Measurements from ENCODE around the gene ZEB2.

ZEB2 gene

DNA sequence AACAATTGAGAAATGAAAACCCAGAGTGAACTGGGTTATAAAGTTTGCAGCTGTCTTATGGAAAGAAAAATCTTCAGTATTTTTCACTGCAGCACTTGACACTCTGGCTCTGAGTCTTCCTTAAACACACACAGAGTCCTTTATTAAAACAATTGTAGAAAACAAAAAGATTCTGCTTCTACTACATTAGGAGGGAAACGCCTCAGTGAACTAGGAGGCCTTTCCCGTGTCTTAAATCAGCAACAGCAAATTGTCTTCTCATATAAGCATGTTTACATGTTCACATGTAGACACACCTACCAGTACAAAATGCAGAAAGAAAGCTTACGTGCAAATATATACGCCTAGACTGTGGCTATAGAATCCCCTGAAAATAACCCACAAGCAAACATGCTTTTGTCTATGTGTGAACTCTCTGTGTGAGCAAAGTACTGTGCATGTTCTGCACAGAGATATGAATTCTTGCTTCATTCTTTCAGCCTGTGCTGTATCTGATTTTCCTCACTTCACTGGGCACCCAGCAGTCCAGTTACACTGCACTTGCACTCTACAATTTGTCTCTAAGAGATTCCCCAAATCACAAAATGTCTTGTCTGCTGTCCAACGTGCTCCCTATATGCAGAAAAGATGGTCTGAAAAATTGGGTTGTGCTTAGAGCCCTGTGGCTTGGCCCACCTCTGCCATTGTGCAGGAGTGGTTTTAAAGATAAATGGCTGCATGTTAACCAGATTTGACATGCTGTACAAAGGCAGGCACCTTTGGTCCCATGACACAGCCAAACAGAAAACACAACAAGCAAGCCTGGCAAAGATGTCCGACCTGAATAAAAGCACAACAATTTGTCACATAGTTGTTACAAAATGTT, 24.5 kb downstream of the ZEB2 start:
- no peak for DNase-seq (ENCODE audit: low read depth)

DNA sequence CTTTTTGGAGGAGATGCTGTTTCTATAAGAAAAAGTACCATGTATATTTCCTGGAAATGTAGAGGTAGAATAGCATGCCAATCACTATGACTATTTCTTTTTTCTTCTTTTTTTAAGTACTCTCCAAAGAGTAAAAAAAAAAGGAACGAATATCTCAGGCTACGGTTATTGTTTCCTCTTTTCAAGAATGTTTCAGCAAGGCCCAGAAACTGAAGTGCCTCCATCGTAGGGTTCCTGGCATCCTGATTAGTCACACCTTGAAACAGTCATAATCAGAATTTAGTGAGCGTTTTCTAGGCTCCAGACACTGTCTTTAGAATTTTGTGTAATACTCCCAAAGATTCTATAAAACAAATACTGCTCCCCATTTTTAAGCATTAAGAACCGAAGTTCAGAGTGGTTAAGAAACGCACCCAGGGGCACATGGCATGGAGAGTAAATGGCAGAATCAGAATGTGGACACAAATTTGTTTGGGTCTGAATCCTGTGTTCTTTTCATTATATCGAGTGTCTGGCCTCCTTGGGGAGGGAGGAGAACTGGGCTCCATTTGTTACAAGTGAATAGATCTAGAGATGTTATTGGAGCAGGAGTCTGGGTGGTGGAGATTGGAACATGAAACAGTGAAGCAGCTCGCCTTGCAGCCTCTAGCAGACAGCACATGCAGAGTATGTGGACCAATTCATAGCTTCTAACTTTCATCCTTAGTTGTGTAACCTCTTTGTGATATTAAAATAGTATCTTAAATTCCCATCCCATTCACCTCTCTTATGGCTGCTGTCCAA, 26.7 kb downstream of the ZEB2 start:
- DNase-seq (ENCODE audit: low read depth), result no peak

DNA sequence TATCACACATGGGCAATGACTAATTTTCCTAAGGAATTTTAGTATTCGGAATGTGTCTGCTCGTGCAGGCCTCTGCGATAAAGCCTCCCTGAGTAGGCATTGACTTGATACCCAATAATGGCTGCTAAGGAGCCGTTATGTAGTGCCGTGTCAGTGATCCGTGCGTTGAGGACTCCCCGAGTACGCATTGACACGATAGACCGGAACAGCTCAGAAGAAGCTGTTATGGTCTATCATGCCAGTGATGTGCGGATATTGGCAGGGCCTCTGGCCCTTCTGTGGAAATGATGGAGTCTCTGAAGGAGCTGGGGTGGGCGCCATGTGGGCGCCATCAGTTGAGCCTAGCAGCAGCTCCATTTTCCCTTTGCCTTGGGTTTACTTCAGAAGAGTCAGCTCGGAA, 29.1 kb downstream of the ZEB2 start:
- DNase-seq (ENCODE audit: low read depth), result no peak

DNA sequence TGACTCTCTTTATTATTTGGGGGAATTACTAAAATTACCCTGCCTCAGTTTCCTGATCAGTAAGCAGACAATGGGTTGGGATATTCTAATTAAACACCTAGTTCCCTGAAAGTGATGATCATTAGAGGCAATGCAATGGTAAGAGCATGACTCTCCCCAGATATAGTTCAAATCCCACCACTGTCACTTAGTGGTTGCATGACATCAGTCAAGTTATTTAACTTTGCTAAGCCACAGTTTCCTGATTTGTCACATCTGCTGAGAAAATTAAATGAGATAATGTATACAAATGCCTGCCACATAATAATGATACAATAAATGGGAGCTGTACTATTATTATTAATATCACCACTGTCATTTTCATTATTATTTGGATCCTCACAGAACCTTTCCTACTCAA, 29.9 kb downstream of the ZEB2 start:
- no peak for DNase-seq (ENCODE audit: low read depth)

DNA sequence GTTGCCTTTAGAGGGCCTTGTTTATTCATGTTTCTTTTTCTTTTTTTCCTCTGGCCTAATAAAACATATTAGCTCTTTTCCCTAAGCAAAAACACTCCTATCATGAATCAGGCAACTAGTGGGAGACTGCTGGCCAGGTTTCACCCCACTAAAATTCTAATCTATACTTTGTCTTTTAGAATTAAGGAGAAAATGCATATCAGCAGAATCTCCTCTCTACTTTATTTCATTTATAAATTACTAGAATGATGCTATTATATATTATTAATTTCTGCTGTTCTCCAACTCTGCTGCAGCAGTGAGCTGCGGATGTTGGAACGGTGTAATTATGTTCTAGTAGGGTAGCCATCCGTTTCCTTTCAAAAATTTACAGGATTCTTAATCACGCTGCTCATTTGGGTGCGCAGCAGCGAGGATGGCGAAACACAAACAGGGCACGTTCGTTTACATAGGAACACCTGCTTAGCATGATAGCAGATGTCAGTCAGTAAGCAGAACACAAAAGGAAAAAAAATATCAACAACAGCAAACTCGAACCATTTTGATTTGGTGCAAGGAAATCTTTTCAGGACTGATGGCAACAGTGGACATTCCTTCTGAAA, 30.5 kb downstream of the ZEB2 start:
- no peak for DNase-seq (ENCODE audit: low read depth)

DNA sequence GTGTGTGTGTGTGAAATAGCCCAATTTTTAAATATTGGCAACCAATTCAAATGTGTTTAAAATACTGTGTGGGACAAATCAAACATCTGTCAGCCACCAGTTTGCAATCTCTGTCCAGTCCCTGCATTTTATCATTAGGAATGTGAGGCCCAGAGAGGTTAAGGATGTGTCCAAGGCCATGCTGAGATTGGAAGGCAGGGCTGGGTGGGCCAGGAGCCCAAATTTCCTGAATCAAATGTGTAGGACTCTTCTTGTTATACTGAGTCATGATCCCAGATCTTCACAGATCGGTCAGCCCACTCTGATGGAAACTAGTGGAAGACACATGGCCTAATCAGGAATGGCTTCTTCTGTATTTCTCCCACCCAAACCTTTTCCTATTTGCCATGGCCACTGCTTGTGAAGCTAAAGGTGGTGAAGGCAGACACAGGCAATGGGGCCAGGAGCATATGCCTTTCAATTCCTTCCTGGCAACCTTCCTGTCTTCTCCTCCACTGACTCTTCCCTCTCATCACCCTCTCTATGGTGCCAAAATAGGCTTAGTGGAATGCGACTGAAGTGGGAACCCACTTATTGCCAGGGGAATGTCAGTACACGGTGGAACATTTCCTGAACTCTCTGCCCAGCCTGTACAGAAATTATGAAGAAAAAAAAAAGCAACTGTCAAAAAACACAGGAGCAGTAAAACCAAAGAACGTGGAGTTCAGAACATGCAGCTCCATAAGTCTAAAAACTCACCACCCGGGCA, 35.5 kb downstream of the ZEB2 start:
- no peak for DNase-seq (ENCODE audit: low read depth)

DNA sequence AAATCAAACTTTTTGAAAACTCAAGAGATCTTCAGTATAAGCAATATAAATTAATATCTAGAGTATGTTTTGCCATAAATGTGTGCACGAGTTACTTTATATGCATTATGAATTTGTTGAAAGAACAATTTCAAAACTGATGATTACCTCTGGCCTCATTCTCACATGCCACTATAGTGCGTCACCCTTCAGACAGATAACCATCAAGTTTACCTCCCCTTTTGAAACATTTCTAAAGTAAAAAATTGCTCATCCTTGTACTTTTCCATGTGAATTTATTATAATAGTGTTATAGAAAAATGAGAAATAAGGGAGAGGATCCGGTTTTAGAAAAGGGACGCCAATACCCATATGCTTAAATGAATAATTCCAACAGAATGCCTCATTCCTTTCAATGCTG, 38.3 kb downstream of the ZEB2 start:
- no peak for DNase-seq (ENCODE audit: low read depth)

DNA sequence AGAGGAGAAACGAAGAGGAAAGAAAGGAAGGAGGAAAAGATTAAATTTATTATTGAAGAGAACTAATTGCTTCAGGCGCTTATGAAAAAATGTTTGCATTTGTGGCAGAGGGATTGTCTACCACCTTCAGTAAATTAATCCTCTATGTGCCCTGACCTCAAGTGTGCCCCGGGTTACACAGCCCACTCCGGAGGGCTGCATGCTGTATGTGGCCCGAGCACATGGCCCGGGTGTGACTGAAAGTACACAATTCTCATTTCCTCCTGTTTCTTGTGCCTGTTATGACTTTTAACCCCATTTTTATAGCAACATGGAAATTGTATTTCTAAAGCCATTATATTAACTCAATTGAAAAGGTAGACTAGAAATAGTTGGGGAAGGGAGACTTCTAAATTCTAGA, 38.8 kb downstream of the ZEB2 start:
- no peak for DNase-seq (ENCODE audit: low read depth)

DNA sequence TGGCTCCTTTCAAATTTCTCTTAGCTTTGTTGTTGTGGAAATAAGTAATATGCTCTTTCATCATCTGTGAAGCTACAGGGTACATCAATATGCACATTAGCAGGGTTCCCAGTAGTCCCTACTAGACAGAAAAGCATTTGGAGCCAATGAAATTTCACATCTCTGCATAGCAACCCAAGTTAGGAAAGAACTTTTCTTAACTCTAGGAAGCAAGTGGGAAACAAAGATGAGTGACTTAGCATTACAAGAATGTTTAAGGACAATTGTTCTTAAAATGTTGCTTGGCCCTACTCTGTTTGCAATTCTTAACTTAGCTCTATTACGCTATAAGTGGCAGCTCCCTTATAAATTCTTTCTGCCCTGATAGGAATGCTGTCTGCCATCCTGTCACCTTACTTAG, 39.6 kb downstream of the ZEB2 start:
- no peak for DNase-seq (ENCODE audit: low read depth)

DNA sequence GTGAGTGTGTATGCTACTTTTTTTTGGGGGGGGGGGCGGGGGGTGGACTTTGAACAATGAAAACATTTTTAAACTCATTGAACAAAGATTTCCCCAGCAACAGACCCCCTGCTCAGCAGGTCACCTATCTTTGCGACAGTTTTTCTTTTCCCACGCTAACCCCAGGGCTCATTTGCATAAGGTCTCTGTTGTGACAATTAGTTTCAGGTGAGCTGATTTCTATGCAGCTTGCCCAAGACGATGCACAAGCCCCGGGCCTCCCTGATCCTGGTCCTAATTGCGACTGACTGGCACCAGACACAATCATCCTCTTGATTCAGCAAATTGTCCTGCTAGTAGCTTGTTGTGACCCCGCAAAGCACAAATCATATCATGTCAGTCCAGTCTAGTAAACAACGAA, 40.3 kb downstream of the ZEB2 start:
- no peak for DNase-seq (ENCODE audit: low read depth)

DNA sequence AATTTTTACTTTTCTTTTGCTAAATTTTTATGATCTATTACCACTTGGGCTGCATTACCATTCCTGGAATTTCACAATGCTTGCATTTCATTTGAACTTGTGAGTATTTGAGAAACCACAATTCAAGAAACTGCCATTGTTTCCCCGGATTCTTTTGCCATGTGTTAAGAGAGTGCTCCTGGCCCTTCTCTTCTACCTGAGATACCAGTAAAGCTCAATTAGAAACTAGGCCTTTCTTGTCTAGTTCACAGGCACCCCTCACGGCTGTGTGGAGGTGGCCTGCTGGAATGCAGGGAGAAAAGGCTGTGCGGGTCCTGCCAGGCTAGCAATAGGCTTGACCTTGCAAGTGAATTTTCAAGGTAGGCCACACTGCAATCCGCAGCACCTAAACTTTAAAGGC, 40.8 kb downstream of the ZEB2 start:
- no peak for DNase-seq (ENCODE audit: low read depth)

DNA sequence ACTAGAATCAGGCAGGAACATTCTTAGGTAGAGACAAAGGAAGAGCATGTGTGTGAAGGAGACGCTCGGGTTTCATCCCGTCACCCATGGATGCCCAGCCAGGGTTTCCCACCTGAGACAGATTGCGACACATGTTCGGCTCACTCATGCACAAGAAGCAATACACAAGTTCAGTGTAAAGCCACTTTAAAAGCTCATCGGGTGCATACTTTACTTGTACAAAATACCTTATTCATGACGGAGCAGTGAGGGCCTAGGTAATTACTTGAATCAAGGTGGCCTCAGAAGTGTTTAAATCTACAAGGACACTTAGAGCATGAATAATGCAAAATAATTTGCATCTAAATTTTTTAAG, 42.0 kb downstream of the ZEB2 start:
- no peak for DNase-seq (ENCODE audit: low read depth)

DNA sequence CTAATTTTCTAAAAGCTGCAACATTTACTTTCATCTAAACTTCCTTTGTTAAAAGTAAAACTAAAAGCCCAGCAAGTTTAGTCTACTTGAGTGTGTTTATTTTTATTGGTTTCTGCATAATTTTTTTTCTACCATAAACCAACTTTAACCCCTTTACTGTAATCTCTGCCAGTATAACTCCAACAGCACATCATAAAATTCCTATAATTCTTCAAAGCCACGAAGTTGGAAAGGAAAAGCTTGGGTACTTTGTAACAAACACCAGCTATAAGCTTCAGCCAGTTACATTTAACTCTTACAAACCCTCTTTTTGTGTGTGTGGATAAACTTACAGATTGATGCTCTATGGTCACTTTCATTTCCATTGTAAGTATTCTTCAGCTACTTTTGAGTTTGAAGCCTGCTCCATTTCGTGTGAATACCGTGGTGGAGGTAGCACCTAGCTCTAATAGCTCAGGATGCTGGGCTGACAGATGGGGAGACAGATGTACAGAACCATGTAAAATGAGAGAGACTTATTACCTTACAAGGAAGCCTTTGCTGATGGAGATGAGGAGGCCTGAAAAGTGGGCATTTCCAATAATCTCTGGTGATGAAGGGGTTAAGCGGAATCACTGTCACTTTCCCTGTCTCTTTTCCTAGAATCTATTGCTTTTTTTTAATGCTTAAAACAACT, 42.5 kb downstream of the ZEB2 start:
- no peak for DNase-seq (ENCODE audit: low read depth)

DNA sequence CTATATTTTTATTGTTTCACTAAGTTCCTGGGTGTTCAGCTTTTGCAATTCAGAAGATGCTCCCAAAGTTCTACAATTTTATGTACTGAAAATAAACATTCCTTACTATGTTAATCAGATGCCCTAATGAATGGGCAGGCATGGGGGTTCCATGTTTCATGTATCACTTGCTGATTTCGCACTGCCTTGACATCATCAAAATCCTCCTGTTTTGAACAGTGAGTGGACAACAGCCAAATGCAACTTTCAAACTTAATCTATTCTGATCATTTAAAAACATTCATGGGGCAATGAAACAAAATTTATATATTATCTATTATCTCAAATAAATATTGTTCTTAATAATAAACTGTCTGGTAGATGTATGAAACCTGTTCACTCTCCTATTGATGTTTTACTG, 43.2 kb downstream of the ZEB2 start:
- no peak for DNase-seq (ENCODE audit: low read depth)

DNA sequence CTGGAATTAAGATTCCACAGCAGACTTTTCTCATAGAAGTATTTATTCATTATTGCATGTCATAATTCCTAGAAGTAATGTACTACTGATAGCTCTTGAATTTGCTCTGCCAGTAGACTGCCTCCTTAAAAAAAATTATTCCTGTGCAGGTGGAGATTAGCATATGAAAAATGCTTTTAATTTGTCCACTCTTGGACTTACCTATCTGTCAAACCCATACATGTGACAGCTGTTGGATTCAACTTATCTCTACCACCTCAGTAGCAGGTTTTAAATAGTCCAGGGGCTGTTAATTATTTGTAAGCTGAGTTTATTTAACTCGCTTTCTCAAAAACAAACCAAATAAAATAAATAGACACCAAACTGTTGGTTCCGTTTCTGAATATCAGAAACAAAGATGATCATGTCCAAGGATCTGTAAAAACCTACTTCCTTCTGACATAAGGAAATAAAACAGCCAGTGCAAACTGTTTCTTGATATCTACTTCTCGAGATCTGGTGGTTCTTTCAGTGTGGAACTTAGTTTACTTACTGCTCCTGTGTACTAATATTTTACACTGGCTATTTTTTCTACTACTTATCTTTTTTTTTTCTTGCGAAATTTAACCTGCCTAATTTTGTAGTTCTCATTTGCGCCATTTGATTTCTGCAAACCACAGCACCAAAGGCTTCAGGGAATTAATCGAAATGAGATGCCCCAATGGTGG, 44.2 kb downstream of the ZEB2 start:
- DNase-seq (ENCODE audit: low read depth), result no peak

DNA sequence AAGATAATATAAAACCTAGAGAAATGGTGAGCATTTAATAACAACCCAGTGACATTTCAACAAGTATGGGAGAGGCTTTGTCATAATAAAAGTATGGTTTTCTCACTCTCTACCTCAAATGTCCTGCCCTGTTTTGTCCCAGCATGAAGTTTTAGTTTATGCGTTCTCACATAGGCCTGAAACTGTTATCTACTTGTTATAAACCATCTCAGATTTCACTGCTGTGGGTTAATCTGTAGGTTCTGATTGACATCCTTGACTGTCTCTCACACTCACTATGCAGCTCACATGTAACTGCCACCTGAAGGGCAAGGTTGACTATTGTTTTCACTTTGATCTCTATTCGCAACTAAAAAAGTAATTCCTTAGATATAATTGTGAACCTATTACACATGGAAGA, 44.9 kb downstream of the ZEB2 start:
- DNase-seq (ENCODE audit: low read depth), result no peak

DNA sequence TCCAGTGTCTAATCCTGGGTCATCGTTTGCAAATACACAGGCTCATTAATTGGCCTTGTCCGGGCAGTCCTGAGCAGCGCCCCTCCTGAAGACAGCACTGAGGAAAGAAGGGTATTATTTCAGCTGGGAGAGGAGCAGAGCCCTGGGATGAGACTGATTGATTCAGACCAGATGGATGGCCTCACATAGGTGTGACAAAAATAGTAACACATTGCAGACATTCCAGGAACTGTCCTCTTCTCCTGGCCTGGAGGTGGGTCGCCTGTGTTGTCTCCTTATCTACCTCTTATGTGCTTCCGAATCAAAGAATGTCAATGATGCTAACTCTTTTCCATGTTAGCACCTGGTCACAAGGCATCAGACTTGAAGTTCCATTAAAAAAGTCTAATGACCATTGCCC, 45.9 kb downstream of the ZEB2 start:
- no peak for DNase-seq (ENCODE audit: low read depth)

DNA sequence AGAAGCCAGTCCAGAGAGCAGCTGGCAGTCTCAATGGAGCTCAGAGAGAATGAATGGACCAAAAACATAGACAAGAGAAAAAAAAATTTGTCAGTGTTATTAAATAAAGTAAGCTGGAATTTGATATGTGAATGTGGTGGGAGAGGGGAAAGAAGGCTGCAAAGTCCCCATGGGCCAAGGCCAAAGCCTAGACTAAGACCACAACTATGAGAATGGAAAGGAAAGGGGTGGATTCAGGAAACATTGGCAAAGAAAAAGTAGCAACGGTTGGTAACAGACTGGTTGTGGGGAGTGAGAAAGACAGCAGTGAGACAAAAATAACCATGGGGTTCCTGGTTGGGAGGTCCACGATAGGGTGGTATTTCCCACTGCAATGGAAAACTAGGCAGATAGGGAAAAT, 47.0 kb downstream of the ZEB2 start:
- no peak for DNase-seq (ENCODE audit: low read depth)

DNA sequence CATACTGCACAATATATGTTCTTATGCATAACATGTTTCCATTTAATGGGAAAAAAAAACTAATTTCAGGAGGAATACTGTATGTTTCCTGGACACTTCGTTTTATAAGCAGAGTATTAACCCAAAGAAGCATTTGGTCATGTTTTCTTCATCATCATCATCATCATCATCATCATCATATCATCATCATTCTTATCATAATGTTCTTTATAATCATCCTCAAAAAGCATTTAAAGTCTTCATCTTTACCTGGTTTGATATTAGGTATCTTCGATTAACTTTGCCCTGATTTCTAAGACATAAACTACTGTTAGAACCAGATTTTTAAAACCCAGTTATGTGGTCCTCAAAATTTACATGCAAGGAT, 47.9 kb downstream of the ZEB2 start:
- no peak for DNase-seq (ENCODE audit: low read depth)

DNA sequence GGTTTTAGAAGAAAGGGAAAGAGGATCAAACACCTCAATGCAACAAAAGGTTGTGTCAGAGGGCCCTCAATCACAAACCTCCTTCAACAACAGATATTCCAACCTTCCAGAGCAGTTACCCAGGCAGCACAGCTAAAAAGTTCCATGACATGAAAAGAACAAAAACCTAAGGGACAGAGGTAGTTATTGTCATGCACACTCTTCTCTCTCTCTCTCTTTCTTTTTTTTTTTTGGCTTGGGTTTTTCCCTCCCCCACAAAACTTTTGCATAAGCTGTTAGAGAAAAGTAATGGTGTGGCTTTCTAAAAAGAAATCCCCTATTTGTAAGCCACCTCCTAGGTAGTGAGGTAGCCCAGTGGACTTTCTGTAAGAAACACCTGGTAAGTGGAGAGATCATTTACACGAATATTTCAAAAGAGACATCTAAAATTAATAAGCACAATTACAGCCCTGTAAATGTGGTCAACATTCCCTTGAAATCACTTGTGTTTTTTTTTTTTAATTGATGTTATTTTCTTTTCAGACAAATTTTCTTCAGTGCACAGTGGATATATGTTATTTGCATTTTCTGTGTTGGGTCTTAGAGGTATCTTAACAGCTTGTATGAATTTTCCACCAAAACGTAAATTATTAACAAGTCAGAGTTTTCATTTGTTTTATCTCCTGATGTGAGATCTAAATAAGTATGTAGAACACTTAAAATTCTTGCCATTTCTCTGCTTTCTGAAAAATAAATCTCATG, 48.4 kb downstream of the ZEB2 start:
- DNase-seq (ENCODE audit: low read depth), result no peak

DNA sequence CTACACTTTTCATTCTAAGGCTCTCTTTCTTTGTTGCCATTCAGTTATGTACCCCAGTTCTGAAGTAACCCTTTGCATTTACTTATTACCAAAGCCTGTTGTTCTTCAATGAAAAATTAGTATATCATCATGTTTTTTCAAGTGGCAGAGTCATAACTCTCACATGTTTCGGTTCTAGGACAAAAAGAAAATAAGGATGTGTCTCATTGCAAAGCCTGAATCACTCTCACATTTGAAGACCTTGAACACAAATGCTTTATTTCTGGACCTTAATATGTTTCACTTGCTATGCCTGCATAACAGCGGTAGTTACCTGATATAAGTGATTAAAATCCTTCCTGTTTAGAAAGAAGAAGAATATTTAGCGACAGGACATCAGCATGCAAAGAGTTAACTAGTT, 49.1 kb downstream of the ZEB2 start:
- no peak for DNase-seq (ENCODE audit: low read depth)
